Testis (tissue), 3 donors: ENCODE results near the gene TRIM63. TPM values are rescaled to one million over a fixed set of nuclear protein-coding genes. Genes with fewer than 3 reads are reported as not detected.

ENCODE experiments used
- DNase-seq: peaks from one replicate; pipeline ENCODE4 v3.0.0-alpha.2; 2019
- H3K27ac ChIP-seq, 2 donors: fragments of 200-600 bp; sonication (generic); one replicate each; pipeline ENCODE4 v1.5.1; 2019
- H3K27me3 ChIP-seq: fragments of 200-600 bp; sonication (generic); one replicate; pipeline ENCODE4 v1.5.1; 2019
- H3K36me3 ChIP-seq: fragments of 200-600 bp; sonication (generic); one replicate; pipeline ENCODE4 v1.5.1; 2017; ENCODE audit warnings: low read depth; ENCODE audit errors: missing control alignments
- H3K4me1 ChIP-seq: fragments of 200-600 bp; sonication (generic); one replicate; pipeline ENCODE4 v1.5.1; 2019
- H3K4me3 ChIP-seq, 2 donors: fragments of 200-600 bp; sonication (generic); one replicate each; pipeline ENCODE4 v1.5.1; 2017 to 2019
- H3K9me3 ChIP-seq: fragments of 200-600 bp; sonication (generic); one replicate; pipeline ENCODE4 v1.5.1; 2017
- CTCF ChIP-seq, 3 experiments: fragments of 450-650 bp in 2 of 3; fragments of 200-600 bp in 1 of 3; sonication (generic) in 1 of 3; IDR thresholded peaks; one replicate each; pipeline ENCODE4 v1.5.1; 2016 to 2019; ENCODE audit warnings: antibody characterized with exemption in 3 of 3, mild to moderate bottlenecking in 2 of 3, moderate library complexity in 1 of 3
- POLR2A ChIP-seq: fragments of 450-650 bp; IDR thresholded peaks from one replicate; pipeline ENCODE4 v1.6.1; 2017; ENCODE audit warnings: antibody characterized with exemption, mild to moderate bottlenecking, moderate library complexity
- WGBS, 2 donors: methylation state at CpG; one replicate each; pipeline ENCODE4 v1.1.5; 2018; 5-methylcytosine and 5-hydroxymethylcytosine counted together
- intact Hi-C: fragments of 100-400 bp; cut with DNase I; formaldehyde crosslinking; loops from one replicate; pipeline ENCODE4 v1.15.1; 2023; ENCODE audit warnings: low total_unique reads
- polyA plus RNA-seq: library from polyadenylated mRNA; stranded (reverse); fragments of 350-450 nt; fragmentation: Illumina TruSeq; extraction: RNeasy Lipid Tissue Mini Kit (QIAGEN cat#74804); gene quantifications from one replicate; pipeline ENCODE4 v1.2.3, GENCODE V29; 2014; ENCODE audit warnings: low read depth, low replicate concordance; ENCODE audit not compliant: insufficient read depth
- total RNA-seq, 2 donors: library from RNA; depleted of rRNA; stranded (reverse); fragments of >200 nt; gene quantifications; one replicate each; pipeline ENCODE4 v1.2.3, GENCODE V29; 2016

Gene TRIM63
- total and polyA plus RNA-seq, 3 donors from 2014 or later = 0.50 to 1.2 (median 0.71) TPM

DNA sequence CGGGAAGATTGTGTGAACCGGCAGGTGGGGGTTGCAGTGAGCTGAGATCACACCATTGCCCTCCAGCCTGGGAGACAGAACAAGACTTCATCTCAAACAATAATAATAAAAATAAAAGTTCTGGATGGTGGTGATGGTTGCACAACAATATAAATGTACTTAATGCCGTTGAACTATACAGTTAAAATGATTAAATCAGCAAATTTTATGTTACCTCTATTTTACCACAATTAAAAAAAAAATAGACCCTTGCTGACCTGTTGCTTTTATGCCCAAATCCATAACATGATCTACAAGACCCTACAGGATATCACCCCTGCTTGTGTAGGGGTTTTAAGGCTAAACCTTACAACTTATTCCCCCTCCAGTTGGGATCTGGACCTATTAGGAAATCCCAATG lies 32.4 kb upstream of the TRIM63 start:
- Histone ChIP-seq H3K27me3 (no peaks in the 10 kb centered on the region), H3K4me3 (no peak overlapping the region), H3K9me3 (no peaks in the 10 kb centered on the region), H3K4me1 (no peaks in the 10 kb centered on the region), H3K27ac (no peak overlapping the region), H3K36me3 (no peaks in the 10 kb centered on the region)
- WGBS, 2 donors = 92 to 96% methylated on average over 3 of the region's 3 CpGs
- TF ChIP-seq CTCF (IDR thresholded peaks at IDR 0.05) (no peak), POLR2A (no peak)
- intact Hi-C loops = no loop called here
- no peak for DNase-seq

GRCh38 chr1:26098602-26099001 lies 31.2 kb upstream of the TRIM63 start:
- H3K27me3 ChIP-seq = no peaks in the 10 kb centered on the region
- H3K4me3 ChIP-seq = no peak overlapping the region
- H3K4me1 ChIP-seq = no peaks in the 10 kb centered on the region
- TF ChIP-seq CTCF (IDR thresholded peaks at IDR 0.05) = no peak
- TF ChIP-seq POLR2A = no peak
- no peak for DNase-seq
- H3K36me3 ChIP-seq = no peaks in the 10 kb centered on the region
- no peak overlapping the region for H3K27ac ChIP-seq
- intact Hi-C loops = no loop called here
- no peaks in the 10 kb centered on the region for H3K9me3 ChIP-seq
- WGBS, 2 donors = 94 to 95% methylated on average over 4 of the region's 4 CpGs

- Histone ChIP-seq H3K27me3 (no peaks in the 10 kb centered on the region), H3K9me3 (no peaks in the 10 kb centered on the region), H3K4me3 (no peak overlapping the region), H3K27ac (no peak overlapping the region), H3K36me3 (no peaks in the 10 kb centered on the region), H3K4me1 (no peaks in the 10 kb centered on the region)
- TF ChIP-seq POLR2A (no peak), CTCF (IDR thresholded peaks at IDR 0.05) (no peak)
- intact Hi-C loops = no loop called here
- DNase-seq = no peak
These were observed 30.3 kb upstream of the TRIM63 start for GRCh38 chr1:26097696-26098095.

GRCh38 chr1:26096471-26096870 lies 29.0 kb upstream of the TRIM63 start:
- no peak for TF ChIP-seq CTCF (IDR thresholded peaks at IDR 0.05)
- no peak for TF ChIP-seq POLR2A
- no peaks in the 10 kb centered on the region for H3K4me1 ChIP-seq
- no peaks in the 10 kb centered on the region for H3K27me3 ChIP-seq
- H3K36me3 ChIP-seq = no peaks in the 10 kb centered on the region
- DNase-seq = no peak
- H3K27ac ChIP-seq = no peak overlapping the region
- intact Hi-C loops = no loop called here
- H3K4me3 ChIP-seq = no peak overlapping the region
- 86% methylated on average over 2 of the region's 2 CpGs for WGBS, 2 donors
- no peaks in the 10 kb centered on the region for H3K9me3 ChIP-seq

DNA sequence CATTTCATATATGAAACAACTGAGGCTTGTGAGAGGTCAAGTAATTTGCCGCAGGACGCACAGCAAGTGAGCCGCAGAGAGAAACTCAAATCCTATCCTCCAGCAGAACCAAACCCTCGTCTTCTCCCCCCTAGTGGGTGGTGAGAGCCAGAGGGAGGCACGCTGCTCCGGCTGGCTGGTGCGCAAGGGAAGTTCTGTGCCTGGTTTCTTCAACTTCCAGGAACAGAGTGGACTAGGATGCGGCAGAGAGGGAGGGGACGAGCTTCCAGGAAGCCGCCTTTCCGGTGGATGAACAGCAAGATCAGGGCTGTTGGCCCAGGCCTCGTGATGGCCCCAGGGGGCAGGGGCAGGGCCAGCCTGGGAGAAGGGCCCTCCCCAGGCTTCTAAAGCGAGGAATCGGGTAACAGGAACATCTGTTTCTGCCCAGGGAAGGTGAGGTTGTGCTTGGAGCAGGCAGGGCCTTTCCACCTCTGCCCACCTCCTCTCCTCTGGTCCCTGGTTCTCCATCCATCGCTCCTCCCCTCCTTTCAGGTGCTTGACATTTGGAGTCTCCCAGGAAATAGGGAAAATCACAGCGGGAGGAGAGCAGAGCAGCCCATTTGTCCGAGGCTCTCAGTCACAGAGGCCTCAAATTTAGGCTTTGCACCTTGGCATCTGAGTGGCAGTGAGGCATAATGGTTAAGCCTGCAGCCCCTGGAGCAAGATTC lies 27.4 kb upstream of the TRIM63 start:
- Histone ChIP-seq H3K27me3 (no peaks in the 10 kb centered on the region), H3K27ac (no peak overlapping the region), H3K4me3 (no peak overlapping the region), H3K4me1 (no peaks in the 10 kb centered on the region), H3K36me3 (no peaks in the 10 kb centered on the region), H3K9me3 (no peaks in the 10 kb centered on the region)
- intact Hi-C loops = no loop called here
- peak; percentile 36 for DNase-seq
- no peak for TF ChIP-seq CTCF (IDR thresholded peaks at IDR 0.05)
- no peak for TF ChIP-seq POLR2A
- WGBS, 2 donors = 43 to 64% methylated on average over 12 to 17 of the region's 17 CpGs
